ENCODE measurements around the gene SQSTM1.
"Not testable (repeated sequence)": the region's sequence is repeated elsewhere in the genome, so short reads cannot be mapped to it uniquely, and the experiment has no call there.

The SQSTM1 gene

GRCh38 chr5:179827680-179828079 lies 7.0 kb downstream of the SQSTM1 start:
- DNase-seq = no peak

DNA sequence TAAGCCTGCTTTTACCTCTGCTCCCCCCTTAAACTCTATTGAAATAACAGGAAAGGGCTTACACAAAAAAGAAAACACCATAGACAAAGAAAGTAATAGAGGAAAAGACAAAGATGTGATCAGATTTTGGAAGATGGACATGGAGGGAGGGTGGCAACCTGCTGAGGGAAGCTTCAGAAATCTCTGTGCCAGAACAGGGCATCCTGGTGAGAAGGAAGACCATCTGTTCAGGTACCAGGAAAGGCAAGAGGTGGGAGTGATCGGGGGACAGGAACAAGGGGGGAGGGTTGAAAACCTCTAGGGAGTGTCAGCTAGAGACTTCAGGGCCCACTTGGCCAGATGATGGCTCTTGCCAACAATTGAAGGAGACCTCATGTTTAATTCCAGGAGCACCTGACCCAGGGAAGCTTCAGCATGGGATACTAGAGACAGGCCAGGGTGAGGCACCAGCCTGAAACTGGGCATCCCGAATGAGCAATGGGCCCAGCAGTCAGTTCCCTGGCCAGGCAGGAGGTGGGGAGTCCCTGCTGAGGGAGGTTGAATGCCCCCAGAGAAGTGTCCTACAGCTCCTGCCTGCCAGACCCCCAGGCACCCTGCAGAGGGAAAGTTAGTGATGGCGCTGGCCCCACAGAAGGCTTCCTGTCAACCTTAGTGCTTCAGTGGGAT lies 8.2 kb downstream of the SQSTM1 start:
- DNase-seq = no peak

GRCh38 chr5:179829732-179830435 lies 9.2 kb downstream of the SQSTM1 start:
- DNase-seq = no peak

DNA sequence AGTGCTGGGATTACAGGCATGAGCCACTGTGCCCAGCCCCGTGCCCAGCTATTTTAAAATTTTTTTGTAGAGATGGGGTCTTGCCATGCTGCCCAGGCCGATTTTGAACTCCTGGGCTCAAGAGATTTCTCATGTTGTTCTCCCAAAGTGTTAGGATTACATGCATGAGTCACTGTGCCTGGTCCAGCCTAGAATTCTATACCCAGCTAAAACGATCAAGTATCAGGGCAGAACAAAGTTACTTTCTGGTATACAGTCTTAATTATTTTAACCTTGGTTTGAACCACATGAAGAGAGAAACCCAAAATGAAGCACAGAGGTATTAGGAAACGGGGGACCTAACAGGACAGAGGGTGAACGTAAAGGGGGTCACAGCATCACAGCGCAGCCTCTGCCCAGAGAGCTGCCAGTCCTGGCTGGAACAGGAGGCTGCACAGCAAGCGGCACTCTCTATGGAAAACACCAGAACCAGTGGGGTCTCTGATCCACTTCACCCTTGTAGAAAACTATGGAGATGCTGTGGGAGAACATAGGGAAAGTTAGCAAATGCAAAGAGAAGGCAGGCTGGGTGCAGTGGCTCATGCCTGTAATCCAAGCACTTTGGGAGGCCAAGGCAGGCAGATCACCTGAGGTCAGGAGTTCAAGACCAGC lies 10.2 kb downstream of the SQSTM1 start:
- DNase-seq = no peak

DNA sequence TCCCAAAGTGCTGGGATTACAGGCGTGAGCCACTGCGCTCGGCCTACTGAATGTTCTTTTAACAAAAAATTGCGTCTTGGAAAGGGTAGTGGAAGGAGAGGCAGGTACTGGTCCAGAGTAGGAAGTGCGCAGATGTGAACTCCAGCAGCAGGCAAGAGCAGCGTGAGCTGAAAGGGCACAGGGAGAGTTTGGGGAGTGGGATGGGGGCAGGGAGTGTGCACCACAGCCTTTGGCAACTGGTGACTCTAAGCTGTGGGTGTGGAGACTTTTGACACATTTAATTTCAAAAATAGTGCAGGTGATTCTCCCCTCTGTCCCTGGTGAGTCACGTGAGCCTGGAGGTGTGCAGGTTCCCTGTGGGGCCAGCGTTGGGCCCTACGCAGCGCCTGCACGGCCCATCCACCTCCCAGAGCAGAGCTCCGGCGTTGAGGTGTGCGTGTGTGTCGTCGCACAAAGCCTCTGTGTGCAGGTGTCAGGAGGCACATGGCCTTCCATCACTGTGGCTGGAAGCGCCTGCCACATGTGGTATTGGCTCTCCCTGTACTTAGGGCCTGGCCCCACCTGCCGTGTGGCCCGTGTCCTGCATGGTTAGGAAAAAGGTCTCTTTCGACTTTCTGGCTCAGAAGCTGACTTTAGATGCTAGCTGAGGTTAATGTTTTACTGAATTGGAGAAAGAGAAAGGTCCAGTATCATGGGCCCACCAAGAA lies 11.5 kb downstream of the SQSTM1 start:
- DNase-seq = no peak

DNA sequence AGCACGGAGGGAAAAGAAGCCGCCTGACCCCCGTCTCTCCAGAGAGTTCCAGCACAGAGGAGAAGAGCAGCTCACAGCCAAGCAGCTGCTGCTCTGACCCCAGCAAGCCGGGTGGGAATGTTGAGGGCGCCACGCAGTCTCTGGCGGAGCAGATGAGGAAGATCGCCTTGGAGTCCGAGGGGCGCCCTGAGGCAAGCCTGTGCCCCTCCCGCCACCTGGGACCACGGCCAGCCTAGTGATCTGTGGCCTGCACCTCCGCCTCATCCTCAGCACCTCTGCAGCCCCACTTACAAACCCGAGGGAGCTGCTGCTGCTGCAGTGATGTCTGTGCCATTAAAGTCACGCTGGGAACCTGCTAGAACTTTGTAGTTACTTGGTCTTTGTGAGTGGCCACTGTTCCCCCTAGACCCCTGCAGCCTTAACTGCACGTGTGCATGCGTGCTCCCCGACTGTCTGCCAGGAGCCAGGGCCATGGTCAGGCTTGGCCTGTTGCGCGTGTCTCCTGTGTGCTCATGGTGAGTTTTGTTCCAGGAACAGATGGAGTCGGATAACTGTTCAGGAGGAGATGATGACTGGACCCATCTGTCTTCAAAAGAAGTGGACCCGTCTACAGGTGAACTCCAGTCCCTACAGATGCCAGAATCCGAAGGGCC lies 12.5 kb downstream of the SQSTM1 start:
- no peak for DNase-seq

GRCh38 chr5:179833709-179834070 lies 13.0 kb downstream of the SQSTM1 start:
- no peak for DNase-seq

DNA sequence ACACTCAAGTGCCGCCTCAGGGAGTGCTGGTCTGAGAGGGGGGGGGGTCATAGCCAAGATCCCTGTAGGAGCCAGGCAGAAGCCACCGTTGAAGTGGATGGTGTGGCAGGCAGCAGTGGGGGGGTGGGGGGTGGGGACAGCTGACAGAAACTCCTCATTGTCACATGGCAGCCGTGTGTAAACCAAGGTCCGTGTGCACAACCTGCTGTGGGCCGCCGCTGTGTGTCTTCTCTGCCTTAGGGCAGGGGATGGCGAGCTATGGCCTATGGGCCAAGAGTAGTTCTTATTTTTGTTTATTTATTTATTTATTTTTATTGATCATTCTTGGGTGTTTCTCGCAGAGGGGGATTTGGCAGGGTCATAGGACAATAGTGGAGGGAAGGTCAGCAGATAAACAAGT lies 13.4 kb downstream of the SQSTM1 start:
- DNase-seq = no peak

- DNase-seq = not testable (repeated sequence)
Measured at GRCh38 chr5:179834871-179835270, 14.2 kb downstream of the SQSTM1 start.

DNA sequence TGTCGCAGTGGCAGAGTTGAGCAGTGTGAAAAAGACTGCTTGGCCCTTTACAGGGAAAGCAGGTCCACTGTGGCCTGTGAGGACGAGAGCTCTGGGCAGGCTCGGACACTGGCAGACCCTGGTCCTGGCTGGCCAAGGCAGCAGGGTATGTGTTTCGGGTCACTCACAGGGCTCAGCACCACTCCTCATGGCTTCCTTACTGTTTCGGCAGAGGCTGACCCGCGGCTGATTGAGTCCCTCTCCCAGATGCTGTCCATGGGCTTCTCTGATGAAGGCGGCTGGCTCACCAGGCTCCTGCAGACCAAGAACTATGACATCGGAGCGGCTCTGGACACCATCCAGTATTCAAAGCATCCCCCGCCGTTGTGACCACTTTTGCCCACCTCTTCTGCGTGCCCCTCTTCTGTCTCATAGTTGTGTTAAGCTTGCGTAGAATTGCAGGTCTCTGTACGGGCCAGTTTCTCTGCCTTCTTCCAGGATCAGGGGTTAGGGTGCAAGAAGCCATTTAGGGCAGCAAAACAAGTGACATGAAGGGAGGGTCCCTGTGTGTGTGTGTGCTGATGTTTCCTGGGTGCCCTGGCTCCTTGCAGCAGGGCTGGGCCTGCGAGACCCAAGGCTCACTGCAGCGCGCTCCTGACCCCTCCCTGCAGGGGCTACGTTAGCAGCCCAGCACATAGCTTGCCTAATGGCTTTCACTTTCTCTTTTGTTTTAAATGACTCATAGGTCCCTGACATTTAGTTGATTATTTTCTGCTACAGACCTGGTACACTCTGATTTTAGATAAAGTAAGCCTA lies 15.7 kb downstream of the SQSTM1 start:
- no peak for DNase-seq

- no peak for DNase-seq
Measured at GRCh38 chr5:179837076-179838011, 16.6 kb downstream of the SQSTM1 start.

- DNase-seq = no peak
Measured at GRCh38 chr5:179839328-179840256, 18.9 kb downstream of the SQSTM1 start.

GRCh38 chr5:179840321-179840720 lies 19.6 kb downstream of the SQSTM1 start:
- no peak for DNase-seq

DNA sequence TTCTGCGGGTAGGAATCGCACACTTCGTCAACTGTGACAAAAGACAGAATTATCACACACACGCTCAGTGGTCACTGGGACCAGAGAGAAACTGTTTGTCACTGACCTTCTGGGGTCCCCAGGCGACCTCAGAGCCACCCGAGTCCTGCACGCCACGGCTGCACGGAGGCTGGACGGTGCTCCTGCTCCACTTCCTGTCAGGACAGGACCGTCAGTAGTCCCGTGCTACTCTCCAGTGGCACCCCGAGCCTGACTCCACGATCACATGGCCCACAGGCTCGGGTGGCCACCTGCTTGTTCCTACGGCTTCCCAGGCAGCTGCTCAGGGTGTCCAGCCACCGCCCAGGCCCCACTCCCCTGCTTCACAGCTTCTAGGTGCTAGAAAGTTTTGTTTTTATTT lies 20.1 kb downstream of the SQSTM1 start:
- no peak for DNase-seq

- no peak for DNase-seq
Measured at GRCh38 chr5:179841621-179842020, 20.9 kb downstream of the SQSTM1 start.

DNA sequence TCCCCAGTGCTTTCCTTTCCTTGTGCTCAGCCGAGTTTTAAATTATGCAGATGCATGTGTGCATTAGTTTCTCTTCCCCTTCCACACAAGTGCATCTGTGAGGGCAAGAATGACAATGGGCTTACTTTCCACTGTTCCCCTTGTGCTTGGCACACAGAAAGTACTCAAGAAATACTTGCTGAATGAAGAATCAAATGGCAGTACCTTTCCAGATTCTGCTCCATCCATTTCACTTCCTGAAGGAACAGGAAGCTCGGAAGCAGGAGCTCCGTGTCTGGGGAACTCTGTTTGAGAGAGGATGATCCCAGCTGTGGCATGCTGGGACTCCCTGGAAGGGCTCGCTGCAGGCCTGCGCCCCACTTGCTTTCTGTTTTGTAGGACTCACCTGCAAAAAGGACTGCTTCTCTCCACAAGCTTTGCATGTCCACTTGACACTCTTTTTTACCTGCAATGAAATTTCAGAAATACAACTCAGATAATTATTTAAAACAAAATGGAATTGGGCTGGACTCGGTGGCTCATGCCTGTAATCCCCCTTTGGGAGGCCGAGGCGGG lies 32.4 kb downstream of the SQSTM1 start:
- no peak for DNase-seq

DNA sequence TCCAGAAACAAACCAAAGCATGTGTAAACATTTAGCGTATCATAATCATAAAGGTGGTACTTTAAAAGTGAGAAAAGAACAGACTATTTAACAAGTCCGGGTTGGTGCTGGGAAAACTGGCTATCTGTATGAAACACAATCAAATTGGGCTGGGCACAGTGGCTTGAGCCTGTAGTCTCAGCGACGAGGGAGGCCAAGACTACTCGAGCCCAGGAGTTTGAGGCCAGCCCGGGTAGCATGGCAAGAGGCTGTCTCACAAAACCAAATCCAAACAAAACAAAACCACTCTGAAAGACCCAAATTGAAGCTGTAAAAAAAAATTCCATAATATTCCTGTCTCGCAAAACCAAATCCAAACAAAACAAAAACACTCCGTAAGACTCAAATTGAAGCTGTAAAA lies 33.7 kb downstream of the SQSTM1 start:
- DNase-seq = no peak

GRCh38 chr5:179858241-179858585 lies 37.5 kb downstream of the SQSTM1 start:
- DNase-seq = peak; percentile 34

DNA sequence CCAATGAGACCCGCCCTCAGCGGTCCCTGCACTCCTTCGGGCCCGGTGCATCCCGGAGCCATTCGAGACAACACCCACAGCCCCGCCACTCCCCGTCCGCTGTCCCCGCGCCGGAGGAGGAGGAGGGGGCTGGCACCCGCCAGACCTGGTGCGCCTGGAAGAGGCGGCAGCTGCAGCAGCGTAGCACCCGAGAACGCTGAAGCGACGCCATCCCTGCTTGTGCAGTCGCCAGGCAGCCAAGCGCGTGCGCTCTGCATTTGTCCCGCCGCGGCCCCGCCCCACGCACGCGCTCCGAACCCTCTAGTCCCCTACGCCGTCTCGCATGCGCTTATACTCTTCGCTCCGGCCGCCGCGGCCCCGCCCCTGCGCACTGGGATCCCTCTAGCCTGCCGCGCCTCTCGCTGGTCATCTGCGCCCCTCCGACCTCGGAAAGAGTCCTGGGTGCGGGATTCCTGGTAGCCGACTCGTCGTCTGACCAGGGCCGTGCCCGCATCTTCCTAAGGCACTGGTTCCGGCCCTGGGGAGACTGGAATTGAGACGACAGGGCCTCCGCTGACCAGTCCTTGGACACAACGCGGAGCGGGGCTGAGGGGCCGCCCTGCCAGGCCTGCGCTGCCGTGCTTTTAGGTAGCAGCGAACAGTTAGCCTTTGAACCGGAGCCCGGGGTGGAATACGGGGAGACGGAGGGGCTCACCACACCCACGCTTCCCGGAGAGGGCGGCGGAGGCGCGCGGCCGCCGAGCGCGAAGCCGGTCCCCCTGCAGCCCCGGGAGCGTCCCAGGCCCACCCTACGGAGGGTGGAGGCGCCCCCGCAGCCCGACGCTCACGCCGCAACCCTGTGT lies 38.1 kb downstream of the SQSTM1 start, which contains the start of gene MRNIP:
Gene MRNIP (minus strand): TSS at position 232 of the 842 bp plus-strand sequence. CDS start 21 bp downstream, at position 211.
- DNase-seq = peak; percentile 91
